ENCODE data around the gene ZNRF3.

- TF ChIP-seq, protein P1, sequence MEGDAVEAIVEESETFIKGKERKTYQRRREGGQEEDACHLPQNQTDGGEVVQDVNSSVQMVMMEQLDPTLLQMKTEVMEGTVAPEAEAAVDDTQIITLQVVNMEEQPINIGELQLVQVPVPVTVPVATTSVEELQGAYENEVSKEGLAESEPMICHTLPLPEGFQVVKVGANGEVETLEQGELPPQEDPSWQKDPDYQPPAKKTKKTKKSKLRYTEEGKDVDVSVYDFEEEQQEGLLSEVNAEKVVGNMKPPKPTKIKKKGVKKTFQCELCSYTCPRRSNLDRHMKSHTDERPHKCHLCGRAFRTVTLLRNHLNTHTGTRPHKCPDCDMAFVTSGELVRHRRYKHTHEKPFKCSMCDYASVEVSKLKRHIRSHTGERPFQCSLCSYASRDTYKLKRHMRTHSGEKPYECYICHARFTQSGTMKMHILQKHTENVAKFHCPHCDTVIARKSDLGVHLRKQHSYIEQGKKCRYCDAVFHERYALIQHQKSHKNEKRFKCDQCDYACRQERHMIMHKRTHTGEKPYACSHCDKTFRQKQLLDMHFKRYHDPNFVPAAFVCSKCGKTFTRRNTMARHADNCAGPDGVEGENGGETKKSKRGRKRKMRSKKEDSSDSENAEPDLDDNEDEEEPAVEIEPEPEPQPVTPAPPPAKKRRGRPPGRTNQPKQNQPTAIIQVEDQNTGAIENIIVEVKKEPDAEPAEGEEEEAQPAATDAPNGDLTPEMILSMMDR (IDR thresholded peaks at IDR 0.05; ENCODE audit: low read depth, low read length) = no peak
- TF ChIP-seq EZH2phosphoT487 (IDR thresholded peaks at IDR 0.05; ENCODE audit: low read depth) = no peak
Observed at GRCh38 chr22:28942333-28942732, 59.0 kb downstream of the ZNRF3 start.
